HepG2 (cell line): ENCODE measurements around the gene USP10. TPM values are rescaled to one million over a fixed set of nuclear protein-coding genes. Genes with fewer than 3 reads are reported as not detected.

Source experiments
- CEBPB ChIP-seq: IDR thresholded peaks from 2 replicates; pipeline ENCODE4 v1.6.1; 2011; ENCODE audit warnings: low read depth, low read length, improper control_type of control experiment, borderline replicate concordance
- FOXP1 ChIP-seq, 2 experiments: fragments of 450-650 bp in 1 of 2; IDR thresholded peaks; 2 replicates each; pipeline ENCODE4 v1.6.1; 2017 to 2018; ENCODE audit warnings: antibody characterized with exemption in 1 of 2
- GFI1 ChIP-seq: sonication (generic); formaldehyde crosslinking; IDR thresholded peaks from 2 replicates; pipeline ENCODE4 v1.5.0; 2020; ENCODE audit warnings: missing genetic modification reagents, mild to moderate bottlenecking, borderline replicate concordance
- HDAC2 ChIP-seq: sonication (generic); formaldehyde crosslinking; IDR thresholded peaks from 2 replicates; pipeline ENCODE4 v1.4.0; 2020; ENCODE audit warnings: missing genetic modification reagents
- NCOR1 ChIP-seq: fragments of 200-600 bp; sonication (generic); IDR thresholded peaks from 2 replicates; pipeline ENCODE4 v1.7.0; 2017; ENCODE audit warnings: antibody characterized with exemption, low read length, borderline replicate concordance
- NR2F1 ChIP-seq, 2 experiments: fragments of 450-650 bp in 1 of 2; formaldehyde crosslinking in 1 of 2; IDR thresholded peaks; 2 replicates each; pipeline versions ENCODE4 v1.5.0 to v1.6.1; 2016 to 2020; ENCODE audit warnings: mild to moderate bottlenecking in 1 of 2, missing compliant biosample characterization in 1 of 2, missing genetic modification reagents in 1 of 2, moderate library complexity in 1 of 2
- PHB2 ChIP-seq: fragments of 450-650 bp; IDR thresholded peaks from 2 replicates; pipeline ENCODE4 v1.6.1; 2018; ENCODE audit not compliant: partially characterized antibody
- RNF2 ChIP-seq: fragments of 450-650 bp; conservative IDR thresholded peaks from 2 replicates; pipeline ENCODE4 v1.6.1; 2016; ENCODE audit warnings: low read depth
- SALL1 ChIP-seq: sonication (generic); formaldehyde crosslinking; IDR thresholded peaks from 2 replicates; pipeline ENCODE4 v1.8.0; 2022; ENCODE audit warnings: mild to moderate bottlenecking, missing genetic modification reagents
- TCF7 ChIP-seq: sonication (generic); IDR thresholded peaks from 2 replicates; pipeline ENCODE4 v1.6.1; 2016; ENCODE audit warnings: antibody characterized with exemption, low read depth
- ZMYM3 ChIP-seq: sonication (generic); formaldehyde crosslinking; IDR thresholded peaks from 2 replicates; pipeline ENCODE4 v1.5.1; 2020; ENCODE audit warnings: mild to moderate bottlenecking, missing genetic modification reagents
- ZMYM4 ChIP-seq: sonication (generic); formaldehyde crosslinking; IDR thresholded peaks from 2 replicates; pipeline ENCODE4 v1.8.1; 2023; ENCODE audit warnings: mild to moderate bottlenecking, missing genetic modification reagents
- polyA plus RNA-seq, 8 experiments: library from polyadenylated mRNA; depleted of rRNA in 3 of 8; stranded (reverse) in 7 of 8; unstranded in 1 of 8; fragments of >200 nt; fragmentation: Illumina TruSeq in 4 of 8; extraction: Trizol in 4 of 8; gene quantifications; 2 replicates each; pipeline versions ENCODE4 v1.2.1 to v1.2.3, GENCODE V29; 2011 to 2016; ENCODE audit warnings: low read depth in 4 of 8, missing spikeins in 1 of 8, mixed read lengths in 1 of 8; ENCODE audit not compliant: insufficient read depth in 1 of 8
- total RNA-seq, 5 experiments: library from RNA; depleted of rRNA; stranded (reverse); fragments of >200 nt; fragmentation: Illumina TruSeq; extraction: Trizol; gene quantifications; 2 replicates each; pipeline ENCODE4 v1.2.3, GENCODE V29; 2016; ENCODE audit warnings: low read depth in 1 of 5
- TF ChIP-seq, protein P1 (sequence below): IDR thresholded peaks from 2 replicates; pipeline ENCODE4 v1.4.0; 2020; ENCODE audit warnings: mild to moderate bottlenecking, missing genetic modification reagents
- TF ChIP-seq, protein P2 (sequence below): sonication (generic); formaldehyde crosslinking; IDR thresholded peaks from 2 replicates; pipeline ENCODE4 v1.5.1; 2020; ENCODE audit warnings: mild to moderate bottlenecking, missing genetic modification reagents
- TF ChIP-seq, protein P3 (sequence below): sonication (generic); formaldehyde crosslinking; IDR thresholded peaks from 2 replicates; pipeline ENCODE4 v1.8.1; 2022; ENCODE audit warnings: mild to moderate bottlenecking, missing genetic modification reagents
- TF ChIP-seq, protein P4 (sequence below): sonication (generic); formaldehyde crosslinking; IDR thresholded peaks from 2 replicates; pipeline ENCODE4 v1.8.1; 2022; ENCODE audit warnings: low read depth, mild to moderate bottlenecking, missing genetic modification reagents

Gene USP10
- total and polyA plus RNA-seq, 2 of the 13 experiments (the other 11 are each of a cell fraction or from before 2014, with no cell fraction given): 79.1 to 122 TPM

DNA sequence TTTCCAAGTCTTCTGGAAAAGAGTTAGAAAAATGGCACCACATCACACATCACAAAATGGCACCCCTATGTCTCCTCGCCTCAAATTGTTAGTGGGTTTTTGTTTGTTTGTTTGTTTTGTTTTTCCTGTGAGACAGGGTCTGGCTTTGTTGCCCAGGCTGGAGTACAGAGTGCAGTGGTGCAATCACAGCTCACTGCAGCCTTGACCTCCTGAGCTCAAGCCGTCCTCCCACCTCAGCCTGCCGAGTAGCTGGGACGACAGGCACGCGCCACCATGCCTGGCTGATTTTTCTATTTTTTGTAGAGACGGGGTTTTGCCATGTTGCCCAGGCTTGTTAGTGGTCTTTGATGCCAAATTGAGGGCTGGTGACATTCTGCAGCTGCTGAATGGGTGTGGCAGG, 116.2 kb downstream of the USP10 start (continued):
- TF ChIP-seq, protein P1, sequence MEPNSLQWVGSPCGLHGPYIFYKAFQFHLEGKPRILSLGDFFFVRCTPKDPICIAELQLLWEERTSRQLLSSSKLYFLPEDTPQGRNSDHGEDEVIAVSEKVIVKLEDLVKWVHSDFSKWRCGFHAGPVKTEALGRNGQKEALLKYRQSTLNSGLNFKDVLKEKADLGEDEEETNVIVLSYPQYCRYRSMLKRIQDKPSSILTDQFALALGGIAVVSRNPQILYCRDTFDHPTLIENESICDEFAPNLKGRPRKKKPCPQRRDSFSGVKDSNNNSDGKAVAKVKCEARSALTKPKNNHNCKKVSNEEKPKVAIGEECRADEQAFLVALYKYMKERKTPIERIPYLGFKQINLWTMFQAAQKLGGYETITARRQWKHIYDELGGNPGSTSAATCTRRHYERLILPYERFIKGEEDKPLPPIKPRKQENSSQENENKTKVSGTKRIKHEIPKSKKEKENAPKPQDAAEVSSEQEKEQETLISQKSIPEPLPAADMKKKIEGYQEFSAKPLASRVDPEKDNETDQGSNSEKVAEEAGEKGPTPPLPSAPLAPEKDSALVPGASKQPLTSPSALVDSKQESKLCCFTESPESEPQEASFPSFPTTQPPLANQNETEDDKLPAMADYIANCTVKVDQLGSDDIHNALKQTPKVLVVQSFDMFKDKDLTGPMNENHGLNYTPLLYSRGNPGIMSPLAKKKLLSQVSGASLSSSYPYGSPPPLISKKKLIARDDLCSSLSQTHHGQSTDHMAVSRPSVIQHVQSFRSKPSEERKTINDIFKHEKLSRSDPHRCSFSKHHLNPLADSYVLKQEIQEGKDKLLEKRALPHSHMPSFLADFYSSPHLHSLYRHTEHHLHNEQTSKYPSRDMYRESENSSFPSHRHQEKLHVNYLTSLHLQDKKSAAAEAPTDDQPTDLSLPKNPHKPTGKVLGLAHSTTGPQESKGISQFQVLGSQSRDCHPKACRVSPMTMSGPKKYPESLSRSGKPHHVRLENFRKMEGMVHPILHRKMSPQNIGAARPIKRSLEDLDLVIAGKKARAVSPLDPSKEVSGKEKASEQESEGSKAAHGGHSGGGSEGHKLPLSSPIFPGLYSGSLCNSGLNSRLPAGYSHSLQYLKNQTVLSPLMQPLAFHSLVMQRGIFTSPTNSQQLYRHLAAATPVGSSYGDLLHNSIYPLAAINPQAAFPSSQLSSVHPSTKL: peak; percentile 70
- TF ChIP-seq, protein P2, sequence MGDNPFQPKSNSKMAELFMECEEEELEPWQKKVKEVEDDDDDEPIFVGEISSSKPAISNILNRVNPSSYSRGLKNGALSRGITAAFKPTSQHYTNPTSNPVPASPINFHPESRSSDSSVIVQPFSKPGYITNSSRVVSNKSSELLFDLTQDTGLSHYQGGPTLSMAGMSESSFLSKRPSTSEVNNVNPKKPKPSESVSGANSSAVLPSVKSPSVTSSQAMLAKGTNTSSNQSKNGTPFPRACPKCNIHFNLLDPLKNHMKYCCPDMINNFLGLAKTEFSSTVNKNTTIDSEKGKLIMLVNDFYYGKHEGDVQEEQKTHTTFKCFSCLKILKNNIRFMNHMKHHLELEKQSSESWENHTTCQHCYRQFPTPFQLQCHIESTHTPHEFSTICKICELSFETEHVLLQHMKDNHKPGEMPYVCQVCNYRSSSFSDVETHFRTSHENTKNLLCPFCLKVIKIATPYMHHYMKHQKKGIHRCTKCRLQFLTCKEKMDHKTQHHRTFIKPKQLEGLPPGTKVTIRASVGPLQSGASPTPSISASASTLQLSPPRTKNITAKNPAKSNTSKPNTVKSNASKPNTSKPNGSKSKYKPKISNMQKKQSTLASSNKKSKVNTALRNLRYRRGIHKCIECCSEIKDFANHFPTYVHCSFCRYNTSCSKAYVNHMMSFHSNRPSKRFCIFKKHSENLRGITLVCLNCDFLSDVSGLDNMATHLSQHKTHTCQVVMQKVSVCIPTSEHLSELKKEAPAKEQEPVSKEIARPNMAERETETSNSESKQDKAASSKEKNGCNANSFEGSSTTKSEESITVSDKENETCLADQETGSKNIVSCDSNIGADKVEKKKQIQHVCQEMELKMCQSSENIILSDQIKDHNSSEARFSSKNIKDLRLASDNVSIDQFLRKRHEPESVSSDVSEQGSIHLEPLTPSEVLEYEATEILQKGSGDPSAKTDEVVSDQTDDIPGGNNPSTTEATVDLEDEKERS (CRISPR knock-in tag): 0 out of 2 replicates have a peak, but pooled peaks have one; percentile 36
- TF ChIP-seq SALL1 (CRISPR knock-in tag) (peak; percentile 69; the same call in 1 of the 2 replicates), RNF2 (0 out of 2 replicates have a peak, but pooled peaks have one; percentile 30), NCOR1 (peak; percentile 27; the same call in 1 of the 2 replicates), PHB2 (no peak), ZMYM4 (CRISPR knock-in tag) (0 out of 2 replicates have a peak, but pooled peaks have one; percentile 22), FOXP1 (IDR thresholded peaks at IDR 0.05) (no peak), FOXP1 (CRISPR knock-in tag; IDR thresholded peaks at IDR 0.05) (peak; percentile 87), CEBPB (peak; percentile 82), ZMYM3 (CRISPR knock-in tag) (peak; percentile 91), TCF7 (no peak), GFI1 (CRISPR knock-in tag) (peak; percentile 92), NR2F1 (CRISPR knock-in tag; IDR thresholded peaks at IDR 0.05) (peak; percentile 88 to 90), HDAC2 (CRISPR knock-in tag) (peak; percentile 44; the same call in 1 of the 2 replicates)
- TF ChIP-seq, protein P3, sequence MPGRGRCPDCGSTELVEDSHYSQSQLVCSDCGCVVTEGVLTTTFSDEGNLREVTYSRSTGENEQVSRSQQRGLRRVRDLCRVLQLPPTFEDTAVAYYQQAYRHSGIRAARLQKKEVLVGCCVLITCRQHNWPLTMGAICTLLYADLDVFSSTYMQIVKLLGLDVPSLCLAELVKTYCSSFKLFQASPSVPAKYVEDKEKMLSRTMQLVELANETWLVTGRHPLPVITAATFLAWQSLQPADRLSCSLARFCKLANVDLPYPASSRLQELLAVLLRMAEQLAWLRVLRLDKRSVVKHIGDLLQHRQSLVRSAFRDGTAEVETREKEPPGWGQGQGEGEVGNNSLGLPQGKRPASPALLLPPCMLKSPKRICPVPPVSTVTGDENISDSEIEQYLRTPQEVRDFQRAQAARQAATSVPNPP (CRISPR knock-in tag): no peak
- TF ChIP-seq, protein P4, sequence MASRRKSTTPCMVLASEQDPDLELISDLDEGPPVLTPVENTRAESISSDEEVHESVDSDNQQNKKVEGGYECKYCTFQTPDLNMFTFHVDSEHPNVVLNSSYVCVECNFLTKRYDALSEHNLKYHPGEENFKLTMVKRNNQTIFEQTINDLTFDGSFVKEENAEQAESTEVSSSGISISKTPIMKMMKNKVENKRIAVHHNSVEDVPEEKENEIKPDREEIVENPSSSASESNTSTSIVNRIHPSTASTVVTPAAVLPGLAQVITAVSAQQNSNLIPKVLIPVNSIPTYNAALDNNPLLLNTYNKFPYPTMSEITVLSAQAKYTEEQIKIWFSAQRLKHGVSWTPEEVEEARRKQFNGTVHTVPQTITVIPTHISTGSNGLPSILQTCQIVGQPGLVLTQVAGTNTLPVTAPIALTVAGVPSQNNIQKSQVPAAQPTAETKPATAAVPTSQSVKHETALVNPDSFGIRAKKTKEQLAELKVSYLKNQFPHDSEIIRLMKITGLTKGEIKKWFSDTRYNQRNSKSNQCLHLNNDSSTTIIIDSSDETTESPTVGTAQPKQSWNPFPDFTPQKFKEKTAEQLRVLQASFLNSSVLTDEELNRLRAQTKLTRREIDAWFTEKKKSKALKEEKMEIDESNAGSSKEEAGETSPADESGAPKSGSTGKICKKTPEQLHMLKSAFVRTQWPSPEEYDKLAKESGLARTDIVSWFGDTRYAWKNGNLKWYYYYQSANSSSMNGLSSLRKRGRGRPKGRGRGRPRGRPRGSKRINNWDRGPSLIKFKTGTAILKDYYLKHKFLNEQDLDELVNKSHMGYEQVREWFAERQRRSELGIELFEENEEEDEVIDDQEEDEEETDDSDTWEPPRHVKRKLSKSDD (CRISPR knock-in tag): peak; percentile 63; the same call in 1 of the 2 replicates
